ENCODE data around the gene LRRC40. TPM values are rescaled to one million over a fixed set of nuclear protein-coding genes. Genes with fewer than 3 reads are reported as not detected.

LRRC40 gene
- total and polyA plus RNA-seq, 2 donors from 2014 or later: 7.5 to 13.3 TPM

DNA sequence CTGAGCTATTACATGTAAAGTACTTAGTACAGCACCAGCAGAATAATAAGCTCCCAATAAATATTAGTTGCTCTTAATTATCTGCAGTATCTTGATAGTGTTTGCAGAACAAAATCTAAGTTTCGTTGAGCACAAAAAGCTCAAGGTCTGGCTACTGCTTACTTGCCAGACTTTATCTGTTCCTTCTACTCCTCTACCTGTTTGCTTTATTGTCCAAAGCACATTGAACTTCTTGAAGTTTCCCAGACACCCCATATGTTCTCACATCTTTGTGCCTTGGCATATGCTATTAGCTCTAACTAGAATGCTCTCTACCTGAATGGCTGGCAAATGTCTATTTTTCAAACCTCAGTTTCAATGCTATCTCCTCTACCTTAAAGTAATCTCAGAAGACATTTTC is 54.9 kb downstream of the LRRC40 start:
- Histone ChIP-seq H3K4me1 (ENCODE audit: control insufficient read depth in 2 of 3, insufficient read depth in 2 of 3, low read depth in 1 of 3, low read length in 3 of 3) (no peaks in the 10 kb centered on the region), H3K9me3 (ENCODE audit: control insufficient read depth in 2 of 3, insufficient read depth in 1 of 3, low read length in 3 of 3) (no peaks in the 10 kb centered on the region), H3K27me3 (ENCODE audit: control insufficient read depth, insufficient read depth, low read length) (no peaks in the 10 kb centered on the region), H3K36me3 (ENCODE audit: control insufficient read depth in 2 of 3, insufficient read depth in 3 of 3, low read length in 3 of 3) (peaks cover 0 to 9% (median 0%) of the 10 kb centered on the region in 3 donors), H3K27ac (ENCODE audit: low read depth in 2 of 2, low read length in 2 of 2) (no peak overlapping the region), H3K4me3 (ENCODE audit: low read length in 3 of 3) (no peak overlapping the region), H3K9ac (ENCODE audit: low read length in 3 of 3) (no peak overlapping the region)
- intact Hi-C loops (cut with DNase I): no loop called here
- FAIRE-seq (no peak), DNase-seq (no peak)
- TF ChIP-seq CTCF (IDR thresholded peaks at IDR 0.05; ENCODE audit: borderline replicate concordance, extremely low read depth, insufficient read depth): no peak

DNA sequence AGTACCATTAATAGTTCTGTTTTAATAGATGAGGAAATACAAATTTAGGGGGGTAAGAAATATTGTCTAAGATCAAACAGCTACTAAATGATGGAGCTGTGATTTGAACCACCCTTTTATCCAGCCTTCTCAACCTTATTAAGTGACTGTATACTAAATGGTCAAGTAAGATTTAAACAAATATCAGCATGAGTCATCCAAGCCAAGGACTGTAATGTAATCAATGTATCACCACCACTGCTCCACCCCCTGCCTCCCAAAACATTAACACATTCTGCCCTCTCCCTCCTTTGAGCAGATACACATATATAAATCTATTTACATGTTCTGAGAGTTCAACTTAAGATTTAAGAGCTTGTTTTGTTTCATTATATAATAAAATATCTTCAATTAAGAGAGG is 58.9 kb downstream of the LRRC40 start:
- intact Hi-C loops (cut with DNase I): no loop called here
- Histone ChIP-seq H3K4me3 (ENCODE audit: low read length in 3 of 3) (no peak overlapping the region), H3K9me3 (ENCODE audit: control insufficient read depth in 2 of 3, insufficient read depth in 1 of 3, low read length in 3 of 3) (no peaks in the 10 kb centered on the region), H3K9ac (ENCODE audit: low read length in 3 of 3) (no peak overlapping the region), H3K4me1 (ENCODE audit: control insufficient read depth in 2 of 3, insufficient read depth in 2 of 3, low read depth in 1 of 3, low read length in 3 of 3) (no peaks in the 10 kb centered on the region), H3K27ac (ENCODE audit: low read depth in 2 of 2, low read length in 2 of 2) (no peak overlapping the region), H3K36me3 (ENCODE audit: control insufficient read depth in 2 of 3, insufficient read depth in 3 of 3, low read length in 3 of 3) (peaks cover 0 to 9% (median 0%) of the 10 kb centered on the region in 3 donors), H3K27me3 (ENCODE audit: control insufficient read depth, insufficient read depth, low read length) (no peaks in the 10 kb centered on the region)
- no peak for FAIRE-seq
- no peak for TF ChIP-seq CTCF (IDR thresholded peaks at IDR 0.05; ENCODE audit: borderline replicate concordance, extremely low read depth, insufficient read depth)
- no peak for DNase-seq

DNA sequence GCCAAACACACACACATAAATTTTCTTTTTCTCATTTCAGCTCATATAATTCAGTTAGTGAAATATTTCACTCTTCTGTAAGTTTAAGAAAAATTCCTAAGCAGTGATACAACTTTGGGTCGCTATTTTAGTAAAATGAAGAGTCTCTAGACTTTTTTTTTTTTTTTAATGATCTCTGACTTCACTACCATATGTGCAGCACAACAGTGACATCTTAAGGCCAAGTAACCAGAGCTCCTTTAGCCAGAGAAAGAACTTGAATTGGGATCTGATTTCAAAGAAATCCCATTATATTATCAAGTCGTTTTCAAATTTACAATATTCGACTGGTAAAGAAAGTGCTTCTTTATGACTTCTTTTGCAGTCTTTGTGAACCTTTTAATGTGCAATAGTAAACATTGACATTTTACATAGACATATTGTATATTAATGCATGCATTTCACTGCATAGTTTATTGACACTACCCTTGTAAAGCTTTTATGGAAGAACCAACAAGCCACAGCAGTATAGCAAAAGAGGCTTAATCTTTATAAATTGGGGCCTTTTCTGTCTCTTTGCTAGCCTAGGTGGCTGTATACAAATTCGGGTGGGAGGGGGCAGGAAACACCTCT is 62.2 kb downstream of the LRRC40 start:
- TF ChIP-seq CTCF (IDR thresholded peaks at IDR 0.05; ENCODE audit: borderline replicate concordance, extremely low read depth, insufficient read depth): no peak
- no peaks in the 10 kb centered on the region for H3K9me3 ChIP-seq (ENCODE audit: control insufficient read depth in 2 of 3, insufficient read depth in 1 of 3, low read length in 3 of 3)
- H3K4me1 ChIP-seq (ENCODE audit: control insufficient read depth in 2 of 3, insufficient read depth in 2 of 3, low read depth in 1 of 3, low read length in 3 of 3): peaks cover 0 to 2% (median 0%) of the 10 kb centered on the region in 3 donors
- DNase-seq (peak in 2 of 5 donors; percentile 12 to 48), FAIRE-seq (no peak)
- intact Hi-C loops (cut with DNase I): no loop called here
- no peak overlapping the region for H3K27ac ChIP-seq (ENCODE audit: low read depth in 2 of 2, low read length in 2 of 2)
- H3K4me3 ChIP-seq (ENCODE audit: low read length in 3 of 3): no peak overlapping the region
- peaks cover 0 to 2% (median 0%) of the 10 kb centered on the region in 3 donors for H3K36me3 ChIP-seq (ENCODE audit: control insufficient read depth in 2 of 3, insufficient read depth in 3 of 3, low read length in 3 of 3)
- H3K9ac ChIP-seq (ENCODE audit: low read length in 3 of 3): no peak overlapping the region
- no peaks in the 10 kb centered on the region for H3K27me3 ChIP-seq (ENCODE audit: control insufficient read depth, insufficient read depth, low read length)

DNA sequence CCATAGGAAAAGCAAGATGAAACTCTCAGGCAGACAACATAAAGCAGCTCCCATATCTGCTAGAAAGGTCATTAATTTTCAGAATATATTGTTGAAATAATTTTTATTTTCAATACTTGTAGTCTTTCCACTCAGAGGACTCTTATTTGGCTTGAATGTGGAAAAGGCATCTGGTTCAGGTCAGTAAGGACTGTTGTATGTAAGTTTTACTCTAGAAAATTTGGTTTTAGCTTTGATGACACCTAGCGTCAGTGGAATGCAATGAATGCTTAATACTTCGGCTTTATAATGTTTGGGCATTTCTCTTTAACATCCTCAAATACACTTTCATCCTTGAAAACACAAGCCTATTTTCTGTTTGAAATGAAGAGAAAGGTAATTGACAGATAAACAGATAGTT is 63.3 kb downstream of the LRRC40 start:
- DNase-seq (peak in 2 of 5 donors; percentile 14 to 67), FAIRE-seq (no peak)
- no peak overlapping the region for H3K9ac ChIP-seq (ENCODE audit: low read length in 3 of 3)
- no peaks in the 10 kb centered on the region for H3K27me3 ChIP-seq (ENCODE audit: control insufficient read depth, insufficient read depth, low read length)
- H3K4me3 ChIP-seq (ENCODE audit: low read length in 3 of 3): no peak overlapping the region
- H3K9me3 ChIP-seq (ENCODE audit: control insufficient read depth in 2 of 3, insufficient read depth in 1 of 3, low read length in 3 of 3): no peaks in the 10 kb centered on the region
- intact Hi-C loops (cut with DNase I): no loop called here
- no peaks in the 10 kb centered on the region for H3K36me3 ChIP-seq (ENCODE audit: control insufficient read depth in 2 of 3, insufficient read depth in 3 of 3, low read length in 3 of 3)
- TF ChIP-seq CTCF (IDR thresholded peaks at IDR 0.05; ENCODE audit: borderline replicate concordance, extremely low read depth, insufficient read depth): peak; percentile 3
- peaks cover 0 to 2% (median 0%) of the 10 kb centered on the region in 3 donors for H3K4me1 ChIP-seq (ENCODE audit: control insufficient read depth in 2 of 3, insufficient read depth in 2 of 3, low read depth in 1 of 3, low read length in 3 of 3)
- H3K27ac ChIP-seq (ENCODE audit: low read depth in 2 of 2, low read length in 2 of 2): no peak overlapping the region

Measured in kidney (tissue), 14 donors.